ENCODE results near the gene TTC13. TPM values are rescaled to one million over a fixed set of nuclear protein-coding genes. Genes with fewer than 3 reads are reported as not detected.

TTC13 gene
- total RNA-seq, 3 donors from 2014 or later (not counting 1 experiment from before 2014, with no cell fraction given): 72.4 to 90.1 (median 80.4) TPM

DNA sequence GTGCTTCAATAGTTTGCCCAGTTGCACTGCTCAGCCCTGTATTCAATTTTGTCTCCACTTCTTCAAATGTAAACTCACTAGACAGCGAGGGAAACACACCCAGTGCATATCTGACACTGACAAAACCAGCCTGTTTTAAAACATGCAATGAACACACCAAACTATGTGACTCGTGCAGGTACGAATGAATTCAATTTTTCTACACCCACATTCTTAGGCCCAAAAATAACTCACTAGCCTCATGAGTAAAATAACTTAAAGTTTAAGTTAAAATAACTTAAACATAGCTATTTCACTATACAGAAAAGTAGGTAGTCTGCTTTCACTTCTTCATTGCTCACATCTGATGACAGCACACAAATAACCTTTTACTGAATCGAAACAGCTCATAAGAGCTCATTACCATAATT is 21.1 kb downstream of the TTC13 start:
- Mint-ChIP-seq H3K4me1 (peaks cover 34% of the 10 kb centered on the region in 2 donors), H3K9me3 (no peaks in the 10 kb centered on the region), H3K27ac (no peak overlapping the region), H3K4me3 (no peak overlapping the region), H3K27me3 (ENCODE audit: low read depth in 2 of 2) (no peaks in the 10 kb centered on the region), H3K36me3 (no peaks in the 10 kb centered on the region)
- ATAC-seq (no peak), DNase-seq (no peak)
- Histone ChIP-seq H3K9me3 (ENCODE audit: control insufficient read depth, insufficient read depth, low read length) (no peaks in the 10 kb centered on the region), H3K4me1 (ENCODE audit: control insufficient read depth, insufficient read depth, low read length) (no peaks in the 10 kb centered on the region), H3K27ac (ENCODE audit: low read length) (peak overlapping the region; percentile 28), H3K27me3 (ENCODE audit: control insufficient read depth, insufficient read depth, low read length) (no peaks in the 10 kb centered on the region), H3K4me3 (ENCODE audit: low read length) (no peak overlapping the region), H3K36me3 (ENCODE audit: control insufficient read depth, insufficient read depth, low read length) (peaks cover 58% of the 10 kb centered on the region)
- intact Hi-C loops (cut with micrococcal nuclease): no loop called here
- WGBS (ENCODE audit: insufficient coverage): 90% methylated on average over 3 of the region's 4 CpGs
- TF ChIP-seq, protein P1, sequence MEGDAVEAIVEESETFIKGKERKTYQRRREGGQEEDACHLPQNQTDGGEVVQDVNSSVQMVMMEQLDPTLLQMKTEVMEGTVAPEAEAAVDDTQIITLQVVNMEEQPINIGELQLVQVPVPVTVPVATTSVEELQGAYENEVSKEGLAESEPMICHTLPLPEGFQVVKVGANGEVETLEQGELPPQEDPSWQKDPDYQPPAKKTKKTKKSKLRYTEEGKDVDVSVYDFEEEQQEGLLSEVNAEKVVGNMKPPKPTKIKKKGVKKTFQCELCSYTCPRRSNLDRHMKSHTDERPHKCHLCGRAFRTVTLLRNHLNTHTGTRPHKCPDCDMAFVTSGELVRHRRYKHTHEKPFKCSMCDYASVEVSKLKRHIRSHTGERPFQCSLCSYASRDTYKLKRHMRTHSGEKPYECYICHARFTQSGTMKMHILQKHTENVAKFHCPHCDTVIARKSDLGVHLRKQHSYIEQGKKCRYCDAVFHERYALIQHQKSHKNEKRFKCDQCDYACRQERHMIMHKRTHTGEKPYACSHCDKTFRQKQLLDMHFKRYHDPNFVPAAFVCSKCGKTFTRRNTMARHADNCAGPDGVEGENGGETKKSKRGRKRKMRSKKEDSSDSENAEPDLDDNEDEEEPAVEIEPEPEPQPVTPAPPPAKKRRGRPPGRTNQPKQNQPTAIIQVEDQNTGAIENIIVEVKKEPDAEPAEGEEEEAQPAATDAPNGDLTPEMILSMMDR (IDR thresholded peaks at IDR 0.05): no peak

- H3K4me1 ChIP-seq (ENCODE audit: control insufficient read depth, insufficient read depth, low read length): no peaks in the 10 kb centered on the region
- WGBS (ENCODE audit: insufficient coverage): no CpG with 5 or more reads among the region's 3 CpGs
- H3K4me3 ChIP-seq (ENCODE audit: low read length): no peak overlapping the region
- H3K36me3 Mint-ChIP-seq: peaks cover 3% of the 10 kb centered on the region
- H3K9me3 ChIP-seq (ENCODE audit: control insufficient read depth, insufficient read depth, low read length): no peaks in the 10 kb centered on the region
- TF ChIP-seq, protein P1 (IDR thresholded peaks at IDR 0.05): no peak
- no peak overlapping the region for H3K4me3 Mint-ChIP-seq
- H3K4me1 Mint-ChIP-seq: peaks cover 23 to 34% of the 10 kb centered on the region in 2 donors
- no peak overlapping the region for H3K27ac ChIP-seq (ENCODE audit: low read length)
- peak overlapping the region in 1 of 2 donors; percentile 34 for H3K27ac Mint-ChIP-seq
- H3K27me3 Mint-ChIP-seq (ENCODE audit: low read depth in 2 of 2): no peaks in the 10 kb centered on the region
- H3K36me3 ChIP-seq (ENCODE audit: control insufficient read depth, insufficient read depth, low read length): peaks cover 47% of the 10 kb centered on the region
- H3K9me3 Mint-ChIP-seq: no peaks in the 10 kb centered on the region
- DNase-seq (no peak), ATAC-seq (no peak)
- no peaks in the 10 kb centered on the region for H3K27me3 ChIP-seq (ENCODE audit: control insufficient read depth, insufficient read depth, low read length)
- intact Hi-C loops (cut with micrococcal nuclease): no loop called here
These were observed 28.3 kb downstream of the TTC13 start for GRCh38 chr1:230950404-230950803.

DNA sequence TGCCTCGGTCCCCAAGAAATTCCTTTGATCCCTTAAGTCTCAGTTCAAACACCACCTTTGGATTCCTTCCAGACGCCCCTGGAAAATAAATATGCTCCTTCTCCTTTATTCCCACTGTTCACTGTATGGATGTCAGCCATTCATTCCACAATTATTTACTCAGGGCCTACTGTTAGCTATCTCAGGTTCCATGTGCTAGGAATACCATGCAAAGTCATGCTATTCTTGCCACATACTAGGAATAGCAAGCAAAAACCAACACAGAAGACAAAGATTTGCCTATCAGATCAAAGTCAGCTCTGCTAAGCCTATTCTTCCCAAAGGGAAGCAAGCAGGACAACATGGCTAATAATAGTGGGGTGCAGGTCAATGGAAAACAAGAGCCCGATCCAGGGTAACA is 29.8 kb downstream of the TTC13 start:
- Histone ChIP-seq H3K27ac (ENCODE audit: low read length) (no peak overlapping the region), H3K27me3 (ENCODE audit: control insufficient read depth, insufficient read depth, low read length) (no peaks in the 10 kb centered on the region), H3K36me3 (ENCODE audit: control insufficient read depth, insufficient read depth, low read length) (peaks cover 49% of the 10 kb centered on the region), H3K4me3 (ENCODE audit: low read length) (no peak overlapping the region), H3K9me3 (ENCODE audit: control insufficient read depth, insufficient read depth, low read length) (no peaks in the 10 kb centered on the region), H3K4me1 (ENCODE audit: control insufficient read depth, insufficient read depth, low read length) (no peaks in the 10 kb centered on the region)
- peaks cover 6% of the 10 kb centered on the region for H3K36me3 Mint-ChIP-seq
- peaks cover 18 to 30% of the 10 kb centered on the region in 2 donors for H3K4me1 Mint-ChIP-seq
- H3K27ac Mint-ChIP-seq: peak overlapping the region in 1 of 2 donors; percentile 25
- ATAC-seq (no peak), DNase-seq (no peak)
- no peaks in the 10 kb centered on the region for H3K27me3 Mint-ChIP-seq (ENCODE audit: low read depth in 2 of 2)
- 98% methylated on average over 3 of the region's 3 CpGs for WGBS (ENCODE audit: insufficient coverage)
- TF ChIP-seq, protein P1 (IDR thresholded peaks at IDR 0.05): no peak
- intact Hi-C loops (cut with micrococcal nuclease): no loop called here
- H3K4me3 Mint-ChIP-seq: no peak overlapping the region
- H3K9me3 Mint-ChIP-seq: no peaks in the 10 kb centered on the region

DNA sequence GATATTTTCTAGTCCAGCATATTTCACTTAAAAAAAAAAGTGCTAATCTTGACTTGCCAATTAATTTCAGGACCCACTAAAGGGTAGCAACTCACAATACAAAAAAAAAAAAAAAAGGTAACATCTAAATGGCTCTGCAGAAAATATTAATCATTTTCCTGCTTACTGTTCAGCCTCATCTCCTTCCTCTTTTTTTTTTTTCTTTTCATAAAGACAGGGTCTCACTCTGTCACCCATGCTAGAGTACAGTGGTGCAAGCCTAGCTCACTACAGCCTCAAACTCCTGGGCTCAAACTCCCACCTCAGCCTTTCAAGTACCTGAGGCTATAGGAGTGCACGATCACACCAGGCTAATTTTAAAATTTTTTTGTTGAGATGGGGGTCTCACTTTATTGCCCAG is 30.4 kb downstream of the TTC13 start:
- H3K27ac Mint-ChIP-seq: peak overlapping the region in 1 of 2 donors; percentile 2
- no peaks in the 10 kb centered on the region for H3K9me3 Mint-ChIP-seq
- DNase-seq (no peak), ATAC-seq (no peak)
- no peak overlapping the region for H3K27ac ChIP-seq (ENCODE audit: low read length)
- H3K27me3 Mint-ChIP-seq (ENCODE audit: low read depth in 2 of 2): no peaks in the 10 kb centered on the region
- no peak overlapping the region for H3K4me3 Mint-ChIP-seq
- peaks cover 18 to 30% of the 10 kb centered on the region in 2 donors for H3K4me1 Mint-ChIP-seq
- H3K4me1 ChIP-seq (ENCODE audit: control insufficient read depth, insufficient read depth, low read length): no peaks in the 10 kb centered on the region
- peaks cover 48% of the 10 kb centered on the region for H3K36me3 ChIP-seq (ENCODE audit: control insufficient read depth, insufficient read depth, low read length)
- intact Hi-C loops (cut with micrococcal nuclease): no loop called here
- H3K27me3 ChIP-seq (ENCODE audit: control insufficient read depth, insufficient read depth, low read length): no peaks in the 10 kb centered on the region
- H3K9me3 ChIP-seq (ENCODE audit: control insufficient read depth, insufficient read depth, low read length): no peaks in the 10 kb centered on the region
- H3K4me3 ChIP-seq (ENCODE audit: low read length): no peak overlapping the region
- 63% methylated on average over 1 of the region's 1 CpG for WGBS (ENCODE audit: insufficient coverage)
- TF ChIP-seq, protein P1 (IDR thresholded peaks at IDR 0.05): no peak
- H3K36me3 Mint-ChIP-seq: peaks cover 6% of the 10 kb centered on the region

Data from natural killer cell (primary cell).